Activated CD4-positive, CD25-positive, alpha-beta regulatory T cell (primary cell): ENCODE data around the gene LMNB1.
"Not testable (repeated sequence)": the region's sequence is repeated elsewhere in the genome, so short reads cannot be mapped to it uniquely, and the experiment has no call there.

ENCODE experiments used
- DNase-seq, 4 experiments: peaks; one replicate each; lab custom pipeline; 2025; lab: John Stamatoyannopoulos, UW

Gene LMNB1, protein sequence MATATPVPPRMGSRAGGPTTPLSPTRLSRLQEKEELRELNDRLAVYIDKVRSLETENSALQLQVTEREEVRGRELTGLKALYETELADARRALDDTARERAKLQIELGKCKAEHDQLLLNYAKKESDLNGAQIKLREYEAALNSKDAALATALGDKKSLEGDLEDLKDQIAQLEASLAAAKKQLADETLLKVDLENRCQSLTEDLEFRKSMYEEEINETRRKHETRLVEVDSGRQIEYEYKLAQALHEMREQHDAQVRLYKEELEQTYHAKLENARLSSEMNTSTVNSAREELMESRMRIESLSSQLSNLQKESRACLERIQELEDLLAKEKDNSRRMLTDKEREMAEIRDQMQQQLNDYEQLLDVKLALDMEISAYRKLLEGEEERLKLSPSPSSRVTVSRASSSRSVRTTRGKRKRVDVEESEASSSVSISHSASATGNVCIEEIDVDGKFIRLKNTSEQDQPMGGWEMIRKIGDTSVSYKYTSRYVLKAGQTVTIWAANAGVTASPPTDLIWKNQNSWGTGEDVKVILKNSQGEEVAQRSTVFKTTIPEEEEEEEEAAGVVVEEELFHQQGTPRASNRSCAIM

DNA sequence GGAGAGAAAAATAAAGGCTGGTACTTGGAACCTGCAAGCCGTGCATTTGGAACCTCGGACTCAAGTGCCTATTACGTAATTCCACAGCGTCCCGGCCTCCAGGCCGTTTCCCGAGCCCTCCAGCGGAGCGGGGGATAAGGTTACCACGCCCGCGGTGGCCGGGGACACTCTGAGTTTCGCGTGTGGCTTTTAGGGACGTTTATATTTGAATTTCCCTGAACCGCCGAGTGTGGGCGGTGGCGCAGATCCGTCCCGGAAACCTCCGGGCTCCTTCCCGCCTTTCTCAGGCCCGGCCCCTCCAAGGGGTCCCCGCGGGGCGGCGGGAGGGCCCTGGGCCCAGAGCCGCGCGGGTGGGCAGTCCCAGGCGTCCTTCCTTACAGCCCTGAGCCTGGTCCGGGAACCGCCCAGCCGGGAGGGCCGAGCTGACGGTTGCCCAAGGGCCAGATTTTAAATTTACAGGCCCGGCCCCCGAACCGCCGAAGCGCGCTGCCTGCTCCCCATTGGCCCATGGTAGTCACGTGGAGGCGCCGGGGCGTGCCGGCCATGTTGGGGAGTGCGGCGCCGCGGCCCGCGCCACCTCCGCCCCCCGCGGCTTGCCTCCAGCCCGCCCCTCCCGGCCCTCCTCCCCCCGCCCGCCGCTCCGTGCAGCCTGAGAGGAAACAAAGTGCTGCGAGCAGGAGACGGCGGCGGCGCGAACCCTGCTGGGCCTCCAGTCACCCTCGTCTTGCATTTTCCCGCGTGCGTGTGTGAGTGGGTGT, at the start of gene LMNB1:
LMNB1 (plus strand) TSS at position 638 of the 758 bp plus-strand sequence. CDS start 373 bp downstream, outside the sequence.
- DNase-seq = peak; percentile 85 to 94 (median 87)

DNA sequence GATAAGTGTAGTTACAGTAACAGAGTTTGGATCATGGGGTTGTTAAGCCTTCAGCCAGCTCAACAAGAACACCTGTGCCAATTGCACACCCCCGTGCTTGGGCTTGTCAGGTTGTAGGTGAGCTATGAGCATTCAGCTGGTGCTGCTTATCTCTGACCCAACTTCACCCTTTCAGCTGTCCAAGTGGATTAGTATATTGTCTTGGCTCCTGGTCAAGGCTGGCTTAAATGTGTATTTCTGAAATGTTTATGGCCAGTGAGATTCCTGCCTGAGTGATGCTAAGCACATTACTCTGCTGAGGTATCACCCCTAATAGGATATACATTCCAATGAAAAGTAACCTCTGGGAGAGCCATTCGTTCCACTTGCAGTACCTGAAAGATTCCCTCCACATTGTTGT, 44.2 kb upstream of the LMNB1 start:
- DNase-seq = no peak

DNA sequence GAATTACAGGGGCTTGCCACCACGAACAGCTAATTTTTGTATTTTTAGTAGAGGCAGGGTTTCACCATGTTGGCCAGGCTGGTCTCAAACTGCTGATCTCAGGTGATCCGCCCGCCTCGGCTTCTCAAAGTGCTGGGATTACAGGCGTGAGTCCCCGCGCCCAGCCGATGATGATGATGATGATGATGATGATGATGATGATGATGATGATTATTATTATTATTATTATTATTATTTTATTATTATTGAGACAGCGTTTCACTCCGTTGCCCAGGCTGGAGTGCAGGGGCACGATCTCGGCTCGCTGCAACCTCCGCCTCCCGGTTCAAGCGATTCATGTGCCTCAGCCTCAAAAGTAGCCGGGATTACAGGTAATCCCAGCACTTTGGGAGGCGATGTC, 42.4 kb upstream of the LMNB1 start:
- DNase-seq = not testable (repeated sequence)

DNA sequence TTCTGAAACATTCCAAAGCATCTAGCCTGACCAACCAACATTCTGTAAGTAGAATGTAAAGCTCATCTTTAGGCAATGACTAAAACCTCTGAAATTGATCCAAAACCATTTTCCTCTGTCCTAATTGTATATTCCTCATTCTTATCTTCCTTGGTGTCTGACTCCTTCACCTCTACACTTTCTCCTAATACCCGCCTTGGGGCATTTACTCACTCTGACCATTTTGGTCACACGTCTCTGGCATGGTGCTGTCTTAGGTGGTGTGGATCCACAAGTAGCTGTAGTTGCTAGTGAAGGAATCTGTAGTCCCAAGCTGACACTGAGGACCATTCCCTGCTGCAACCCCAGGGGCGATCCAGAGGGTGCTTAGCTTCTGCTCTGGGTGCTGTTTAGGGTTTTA, 40.8 kb upstream of the LMNB1 start:
- no peak for DNase-seq

DNA sequence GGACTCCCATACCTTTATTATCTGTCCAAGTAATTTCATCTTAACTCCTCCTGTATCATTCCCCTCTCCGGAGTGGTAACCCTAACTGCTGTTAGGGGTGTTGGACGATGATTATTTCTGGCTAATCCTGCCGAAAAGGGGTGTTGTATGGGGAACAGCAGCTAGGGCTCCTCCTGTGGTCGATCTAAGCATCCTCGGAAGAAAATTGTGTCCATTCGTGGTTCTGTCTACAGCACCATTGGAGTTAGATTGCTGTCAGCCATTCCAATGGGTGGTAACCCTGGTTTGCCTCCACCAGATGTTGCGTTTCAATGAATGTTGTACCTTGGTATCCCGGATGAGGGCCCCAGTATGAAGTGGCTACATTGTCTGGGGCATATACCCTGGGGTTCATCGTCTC, 35.6 kb upstream of the LMNB1 start:
- no peak for DNase-seq

DNA sequence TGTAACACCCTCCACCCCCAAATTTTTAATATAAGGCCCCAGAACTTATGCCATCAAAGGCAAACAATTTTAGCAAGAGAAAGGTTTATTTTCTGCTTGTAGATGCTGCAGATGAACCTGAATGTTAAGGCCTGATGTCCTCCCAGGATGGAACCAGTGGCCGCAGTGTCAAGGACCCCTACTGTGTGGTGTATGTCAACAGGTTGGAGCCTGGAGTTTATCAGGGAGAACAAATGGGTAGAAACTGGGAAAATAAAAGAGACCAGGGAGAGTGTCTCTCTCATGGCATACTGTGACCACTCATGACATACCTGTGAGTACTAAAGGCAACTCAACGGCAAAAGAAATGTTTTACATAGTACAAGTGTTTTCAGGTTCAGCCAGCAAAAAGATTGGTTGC, 34.5 kb upstream of the LMNB1 start:
- no peak for DNase-seq

DNA sequence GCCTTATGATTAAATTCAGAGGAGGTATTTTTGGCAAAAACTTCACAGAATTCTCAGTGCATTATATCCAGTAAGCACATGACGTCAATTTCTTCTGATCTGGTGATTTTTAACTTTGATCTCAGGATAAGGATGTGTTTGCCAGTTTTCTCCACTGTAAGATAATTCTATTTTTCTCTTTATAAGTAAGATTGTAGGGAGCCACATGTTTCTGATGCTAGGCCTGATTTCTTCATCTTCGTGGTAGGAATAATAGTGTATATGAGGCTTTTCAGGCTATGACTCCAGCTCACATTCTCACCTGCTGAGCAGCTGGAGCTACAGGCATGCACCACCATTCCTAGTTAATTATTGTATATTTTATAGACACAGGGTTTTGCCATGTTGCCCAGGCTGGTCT, 32.1 kb upstream of the LMNB1 start:
- no peak for DNase-seq

DNA sequence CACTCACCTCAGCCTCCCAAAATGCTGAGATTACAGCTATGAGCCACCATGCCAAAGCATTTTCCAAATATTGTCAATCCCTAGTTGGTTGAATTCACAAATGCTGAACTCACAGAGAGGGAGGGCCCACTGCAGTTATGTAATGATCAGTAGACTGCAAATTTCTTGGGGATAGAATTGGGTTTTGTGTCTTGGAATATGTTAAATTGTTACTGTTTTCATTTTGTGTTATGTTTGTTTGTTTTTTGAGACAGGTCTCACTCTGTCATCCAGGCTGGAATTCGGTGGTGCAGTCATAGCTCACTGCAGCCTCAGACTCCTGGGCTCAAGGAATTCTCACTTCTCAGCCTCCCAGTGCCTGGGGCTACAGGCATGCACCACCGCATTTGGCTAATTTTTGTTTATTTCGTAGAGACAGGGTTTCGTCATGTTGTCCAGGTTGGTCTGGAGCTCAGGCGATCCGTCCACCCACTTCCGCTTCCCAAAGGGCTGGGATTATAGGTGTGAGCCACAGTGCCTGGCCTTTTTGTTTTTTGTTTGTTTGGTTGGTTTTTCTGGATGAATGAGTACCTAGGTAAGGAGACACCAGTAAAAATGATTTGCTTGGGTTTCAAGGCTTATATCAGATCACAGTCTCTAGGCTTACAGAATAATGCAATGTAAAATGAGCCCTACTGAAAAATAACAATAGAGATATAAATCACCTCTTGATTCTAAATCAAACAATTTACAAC, 31.5 kb upstream of the LMNB1 start:
- no peak for DNase-seq

DNA sequence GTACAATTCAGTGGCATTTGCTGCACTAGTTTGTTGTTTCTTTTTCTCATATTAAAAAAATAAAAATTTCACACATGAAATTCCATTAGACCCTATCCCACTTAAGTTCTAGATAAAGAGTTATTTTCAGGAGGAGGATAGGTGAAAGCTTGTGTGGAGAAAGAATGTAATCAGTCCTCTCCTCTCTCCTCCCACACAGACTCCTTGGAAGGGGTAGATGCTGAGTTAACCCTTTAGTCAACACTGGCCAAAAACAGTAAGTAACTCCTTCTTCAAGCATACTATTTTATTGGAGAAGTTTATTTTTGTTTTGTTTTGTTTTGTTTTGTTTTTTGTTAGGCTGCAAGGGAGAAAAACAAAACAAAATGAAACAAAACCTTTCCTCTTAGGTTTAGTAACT, 30.6 kb upstream of the LMNB1 start:
- DNase-seq = no peak

DNA sequence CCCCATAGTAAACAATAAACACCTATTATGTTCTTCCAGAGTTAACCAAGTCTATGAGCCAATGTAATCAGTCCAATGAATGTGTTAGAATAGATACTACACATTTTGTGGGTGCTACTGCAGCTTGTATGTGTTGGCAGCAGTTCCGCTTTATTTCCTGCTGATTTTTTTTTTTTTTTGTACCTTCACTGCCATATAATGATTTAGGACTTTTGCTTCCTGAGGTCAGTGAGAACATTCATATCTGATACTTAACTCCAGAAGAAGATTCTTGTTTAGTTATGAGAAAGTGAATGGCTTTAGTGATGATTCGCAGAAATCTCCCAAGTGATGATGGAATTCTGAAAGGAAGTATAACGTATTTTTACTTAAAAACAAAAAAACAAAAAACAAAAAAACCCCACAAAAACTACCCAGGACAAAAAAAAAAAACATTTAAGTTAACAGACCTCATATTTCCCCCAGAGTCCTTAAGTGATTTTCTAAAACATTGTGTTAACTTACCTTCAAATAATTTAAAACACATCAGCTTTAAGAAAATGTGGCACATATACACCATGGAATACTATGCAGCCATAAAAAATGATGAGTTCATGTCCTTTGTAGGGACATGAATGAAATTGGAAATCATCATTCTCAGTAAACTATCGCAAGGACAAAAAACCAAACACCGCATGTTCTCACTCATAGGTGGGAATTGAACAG, 24.7 kb upstream of the LMNB1 start:
- DNase-seq = no peak

DNA sequence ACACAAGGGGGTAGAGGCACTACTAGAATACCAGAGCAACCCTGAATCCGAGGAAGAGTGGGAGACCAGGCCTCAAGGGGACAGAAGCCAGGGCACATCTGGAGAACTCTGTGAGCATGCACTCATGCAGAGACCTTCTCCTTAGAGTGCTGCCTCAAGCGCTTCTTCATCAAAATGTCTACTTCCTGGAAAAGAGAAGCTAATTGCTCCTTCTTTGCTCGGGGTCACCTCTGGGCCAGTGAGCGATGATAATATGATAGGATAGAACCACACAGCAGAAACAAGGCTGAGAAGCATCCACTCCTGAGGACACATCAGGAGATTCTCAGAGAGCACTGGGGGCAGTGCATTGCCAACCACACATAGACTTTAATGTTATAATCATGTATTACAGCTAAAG, 23.7 kb upstream of the LMNB1 start:
- no peak for DNase-seq

DNA sequence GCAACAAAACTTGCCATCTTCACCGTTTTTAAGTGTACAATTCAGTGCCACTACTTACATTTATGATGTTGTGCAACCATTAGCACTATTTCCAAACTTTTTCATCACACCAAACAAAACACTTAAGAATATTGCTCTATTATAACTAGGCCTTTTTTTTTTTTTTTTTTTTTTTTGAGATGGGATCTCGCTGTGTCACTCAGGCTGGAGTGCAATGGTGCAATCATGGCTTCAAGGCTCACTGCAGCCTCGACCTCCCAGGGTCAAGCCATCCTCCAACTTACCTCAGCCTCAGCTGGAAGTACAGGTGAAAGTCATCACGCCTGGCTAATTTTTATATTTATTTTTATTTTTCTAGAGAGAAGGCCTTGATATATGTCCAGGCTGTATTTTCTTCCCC, 22.3 kb upstream of the LMNB1 start:
- no peak for DNase-seq

DNA sequence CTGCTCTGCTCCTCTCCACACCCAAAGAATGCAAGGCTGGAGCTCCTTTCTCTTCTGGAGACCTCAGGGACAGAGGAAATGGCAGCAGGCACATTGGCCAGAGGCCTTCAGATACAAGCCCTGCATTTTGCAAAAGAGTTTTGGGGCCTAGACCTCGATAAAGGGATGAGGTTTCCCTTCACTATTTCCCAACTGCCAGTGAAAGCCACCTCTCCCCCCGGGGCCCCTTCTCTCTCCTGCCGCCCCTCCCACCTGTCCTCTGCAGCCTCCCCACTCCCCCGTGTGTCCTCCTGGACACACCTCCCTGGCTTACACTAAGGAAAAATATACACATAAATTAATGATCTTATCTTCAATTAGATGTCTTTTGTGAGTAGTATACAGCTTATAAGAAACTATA, 21.3 kb upstream of the LMNB1 start:
- no peak for DNase-seq

DNA sequence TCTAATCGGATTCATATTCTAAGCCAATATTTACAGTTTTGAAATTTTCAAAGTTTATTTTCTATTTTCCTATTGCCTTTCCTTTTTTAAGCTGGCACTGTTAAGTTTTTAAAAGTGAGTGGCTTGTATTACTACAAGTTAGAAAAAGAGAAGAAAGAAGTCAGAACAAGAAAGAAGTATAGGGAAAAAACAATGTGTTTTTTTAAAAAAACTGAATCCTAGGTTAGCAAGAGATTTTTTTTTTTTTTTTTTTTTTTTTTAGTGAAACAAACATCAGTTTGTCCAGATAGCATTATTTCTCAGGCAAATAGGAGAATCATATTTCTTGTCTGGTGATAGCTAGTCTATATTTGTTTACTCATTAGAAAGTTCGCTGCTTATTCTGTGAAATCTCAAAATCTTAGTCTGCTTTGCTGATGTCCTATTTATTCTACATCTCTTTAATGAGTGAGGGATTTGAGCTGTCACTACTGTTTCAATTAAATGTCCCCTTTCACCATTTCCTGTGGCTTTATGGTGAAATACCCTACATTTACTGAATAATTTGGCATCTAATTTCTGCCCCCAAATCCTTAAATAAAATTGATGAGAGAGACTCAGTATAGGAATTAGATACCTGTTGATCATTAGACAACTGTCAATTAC, 19.1 kb upstream of the LMNB1 start:
- no peak for DNase-seq

DNA sequence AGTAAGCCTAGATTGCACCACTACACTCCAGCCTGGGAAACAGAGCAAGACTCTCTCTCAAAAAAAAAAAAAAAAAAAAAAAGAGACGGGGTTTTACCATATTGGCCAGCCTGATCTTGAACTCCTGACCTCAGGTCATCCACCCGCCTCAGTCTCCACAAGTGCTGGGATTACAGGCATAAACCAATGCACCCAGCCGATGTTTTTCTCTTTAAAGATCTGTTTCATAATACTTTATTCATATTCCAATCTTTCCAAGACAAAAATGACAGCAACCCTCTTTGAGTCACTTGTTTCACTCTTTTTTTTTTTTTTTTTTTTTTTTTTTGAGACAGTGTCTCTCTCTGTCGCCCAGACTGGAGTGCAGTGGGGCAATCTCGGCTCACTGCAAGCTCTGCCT, 13.6 kb upstream of the LMNB1 start:
- DNase-seq = no peak

DNA sequence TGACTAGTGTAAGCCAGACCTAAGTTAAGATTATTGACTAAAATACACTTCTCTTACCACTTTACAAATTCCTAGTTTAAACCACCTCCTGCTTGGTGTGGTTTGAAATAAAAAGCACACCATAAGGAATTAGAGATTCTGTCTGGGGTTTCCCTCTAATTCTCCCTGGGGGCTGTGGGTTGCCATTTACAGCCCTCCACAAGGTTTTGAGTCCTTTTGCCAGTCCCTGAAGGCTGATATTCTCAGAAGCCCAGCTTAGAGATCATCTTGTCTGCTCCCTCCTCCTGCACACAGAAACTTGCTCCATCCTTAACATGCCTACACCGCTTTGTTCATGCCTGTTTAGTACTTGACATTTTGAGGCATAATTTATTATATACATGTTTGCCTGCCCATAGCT, 7.2 kb upstream of the LMNB1 start:
- DNase-seq = no peak

DNA sequence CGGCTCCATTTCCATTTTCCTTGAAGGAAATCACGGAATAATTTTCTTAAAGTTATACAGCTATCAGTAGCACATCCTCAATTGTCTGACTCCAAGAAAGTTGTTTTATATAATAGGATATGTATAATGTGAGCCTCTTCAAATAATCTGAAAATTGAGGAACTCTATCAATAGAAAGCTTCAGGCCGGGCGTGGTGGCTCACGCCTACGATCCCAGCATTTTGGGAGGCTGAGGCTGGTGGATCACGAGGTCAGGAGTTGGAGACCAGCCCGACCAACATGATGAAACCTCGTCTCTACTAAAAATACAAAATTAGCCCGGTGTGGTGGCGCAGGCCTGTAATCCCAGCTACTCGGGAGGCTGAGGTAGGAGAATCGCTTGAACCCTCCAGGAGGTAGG, 3.4 kb upstream of the LMNB1 start:
- DNase-seq = not testable (repeated sequence)

DNA sequence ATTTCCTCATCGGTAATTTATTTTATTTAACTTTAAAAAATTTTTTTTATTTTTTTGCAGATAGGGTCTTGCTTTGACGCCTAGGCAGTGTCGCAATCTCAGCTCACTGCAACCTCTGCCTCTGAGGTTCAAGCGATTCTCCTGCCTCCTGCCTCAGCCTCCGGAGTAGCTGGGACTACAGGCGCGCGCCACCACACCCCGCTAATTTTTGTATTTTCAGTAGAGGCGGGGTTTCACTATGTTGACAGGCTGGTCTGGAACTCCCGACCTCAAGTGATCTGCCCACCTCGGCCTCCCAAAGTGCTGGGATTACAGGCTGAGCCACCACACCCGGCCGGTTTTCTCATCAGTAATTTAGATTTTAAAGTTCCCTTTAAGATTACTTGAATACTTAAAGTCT, 2.3 kb upstream of the LMNB1 start:
- DNase-seq = not testable (repeated sequence)

DNA sequence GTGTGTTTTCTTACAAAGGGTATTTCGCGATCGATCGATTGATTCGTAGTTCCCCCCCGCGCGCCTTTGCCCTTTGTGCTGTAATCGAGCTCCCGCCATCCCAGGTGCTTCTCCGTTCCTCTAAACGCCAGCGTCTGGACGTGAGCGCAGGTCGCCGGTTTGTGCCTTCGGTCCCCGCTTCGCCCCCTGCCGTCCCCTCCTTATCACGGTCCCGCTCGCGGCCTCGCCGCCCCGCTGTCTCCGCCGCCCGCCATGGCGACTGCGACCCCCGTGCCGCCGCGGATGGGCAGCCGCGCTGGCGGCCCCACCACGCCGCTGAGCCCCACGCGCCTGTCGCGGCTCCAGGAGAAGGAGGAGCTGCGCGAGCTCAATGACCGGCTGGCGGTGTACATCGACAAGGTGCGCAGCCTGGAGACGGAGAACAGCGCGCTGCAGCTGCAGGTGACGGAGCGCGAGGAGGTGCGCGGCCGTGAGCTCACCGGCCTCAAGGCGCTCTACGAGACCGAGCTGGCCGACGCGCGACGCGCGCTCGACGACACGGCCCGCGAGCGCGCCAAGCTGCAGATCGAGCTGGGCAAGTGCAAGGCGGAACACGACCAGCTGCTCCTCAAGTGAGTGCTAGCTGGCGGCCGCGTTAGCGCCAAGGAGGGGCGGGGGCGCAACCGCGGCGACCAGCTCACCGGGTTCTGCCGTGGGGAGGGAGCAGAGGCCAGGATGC, 480 bp downstream of the LMNB1 start:
- peak; percentile 15 to 58 (median 44) for DNase-seq

DNA sequence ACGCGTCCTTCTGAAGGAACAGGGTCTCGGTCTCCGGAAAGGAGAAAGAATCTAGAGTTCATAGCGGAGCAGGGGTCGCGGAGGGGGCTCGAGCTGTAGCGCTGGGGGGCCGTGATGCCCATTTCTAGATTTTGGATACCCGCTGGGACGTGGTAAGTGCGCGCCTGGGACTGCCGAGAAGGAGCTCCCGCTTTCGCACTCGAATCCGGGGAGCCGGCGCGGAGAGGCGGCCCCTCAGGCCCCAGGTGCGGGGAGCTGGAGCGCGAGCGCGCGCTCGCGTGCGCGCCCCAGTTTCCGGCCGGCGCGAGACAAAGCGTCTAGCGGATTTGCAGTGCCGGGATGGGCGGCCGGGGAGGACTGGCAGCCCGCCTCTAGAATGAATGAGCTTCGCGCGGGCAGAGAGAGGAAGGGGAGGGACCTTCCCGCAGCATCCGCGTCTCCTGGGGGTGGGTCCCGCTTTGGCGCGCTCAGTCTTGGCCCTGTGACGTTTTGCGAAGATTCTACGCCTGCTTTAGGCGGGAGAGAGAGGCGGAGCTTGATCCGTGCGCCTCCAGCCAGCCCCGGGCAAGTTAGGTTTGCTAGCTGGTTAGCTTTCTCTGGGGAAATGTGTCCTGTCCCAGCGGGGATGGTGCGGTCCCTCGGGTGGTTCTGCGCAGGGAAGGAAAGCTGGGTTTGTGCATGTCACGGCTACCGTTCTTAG, 1.2 kb downstream of the LMNB1 start:
- DNase-seq = peak; percentile 74 to 88 (median 87)
